NCI-H187 (cell line): ENCODE data around the gene PMP22.
"Not testable (repeated sequence)": the region's sequence is repeated elsewhere in the genome, so short reads cannot be mapped to it uniquely, and the experiment has no call there.

Experiments used
- DNase-seq, 2 experiments: peaks; one replicate each; lab custom pipeline; 2025; lab: John Stamatoyannopoulos, UW

Gene PMP22

DNA sequence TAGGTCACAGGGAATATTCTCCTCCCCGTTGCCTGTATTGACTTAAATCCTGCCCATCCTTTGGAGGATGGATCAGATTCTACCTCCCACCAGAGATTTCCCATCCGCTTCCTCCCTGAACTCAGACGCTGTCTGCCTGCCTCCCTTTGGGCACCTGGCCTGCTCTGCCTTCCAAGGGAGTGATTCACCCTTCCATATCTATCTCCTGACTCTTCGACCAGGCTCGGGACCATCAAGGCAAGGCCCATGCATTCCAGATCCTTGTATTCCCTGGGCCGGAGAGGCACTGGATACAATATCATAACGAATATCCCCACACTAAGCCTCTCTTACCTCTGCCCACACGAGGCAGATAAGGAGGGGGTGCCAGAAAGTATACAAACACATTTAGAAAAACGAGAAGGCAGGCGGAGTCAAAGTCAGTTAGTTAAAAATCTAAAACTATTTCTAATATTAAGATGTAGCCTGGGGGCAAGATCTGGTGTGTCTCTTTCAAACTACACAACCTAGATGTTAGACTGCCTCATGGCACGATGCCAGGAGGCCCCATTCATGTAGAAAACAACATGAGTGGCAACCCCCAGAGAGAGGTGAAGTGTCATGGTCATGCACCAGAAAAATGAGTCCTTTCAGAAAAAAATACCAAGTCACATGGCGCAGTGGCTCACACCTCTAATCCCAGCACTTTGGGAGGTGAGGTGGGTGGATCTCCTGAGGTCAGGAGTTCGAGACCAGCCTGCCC is 9.2 kb downstream of the PMP22 start:
- DNase-seq, result no peak

DNA sequence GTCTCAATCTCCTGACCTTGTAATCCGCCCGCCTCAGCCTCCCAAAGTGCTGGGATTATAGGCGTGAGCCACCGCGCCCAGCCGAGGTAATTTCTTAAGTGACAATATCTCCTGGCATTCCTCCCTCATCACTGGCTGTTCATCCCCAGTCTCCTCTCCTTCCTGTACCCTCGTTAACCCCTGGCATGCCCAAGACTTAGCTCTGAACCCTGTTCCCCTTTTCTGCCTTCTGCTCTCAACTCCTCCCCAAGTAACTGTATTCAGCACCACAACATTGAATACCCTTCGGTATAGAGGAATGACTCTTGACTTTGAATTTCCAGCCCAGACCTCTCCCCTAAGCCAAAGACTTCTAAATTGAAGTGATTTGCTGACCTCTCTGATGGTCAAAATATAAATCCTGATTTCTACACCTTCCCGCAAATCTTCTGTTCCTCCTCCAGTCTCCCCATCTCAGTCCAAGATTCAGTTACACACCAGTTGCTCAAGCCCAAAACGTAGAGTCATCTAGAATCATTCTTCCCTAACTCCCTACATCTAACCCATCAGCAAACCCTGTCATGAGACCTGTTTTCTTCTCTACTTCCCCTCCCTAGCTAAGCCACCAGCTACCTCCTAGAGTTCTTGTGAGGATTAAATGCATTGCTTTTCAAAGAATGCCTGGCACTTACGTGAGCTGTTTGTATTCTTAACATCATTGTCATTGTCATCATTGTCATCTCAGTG is 14.8 kb downstream of the PMP22 start:
- no peak for DNase-seq

DNA sequence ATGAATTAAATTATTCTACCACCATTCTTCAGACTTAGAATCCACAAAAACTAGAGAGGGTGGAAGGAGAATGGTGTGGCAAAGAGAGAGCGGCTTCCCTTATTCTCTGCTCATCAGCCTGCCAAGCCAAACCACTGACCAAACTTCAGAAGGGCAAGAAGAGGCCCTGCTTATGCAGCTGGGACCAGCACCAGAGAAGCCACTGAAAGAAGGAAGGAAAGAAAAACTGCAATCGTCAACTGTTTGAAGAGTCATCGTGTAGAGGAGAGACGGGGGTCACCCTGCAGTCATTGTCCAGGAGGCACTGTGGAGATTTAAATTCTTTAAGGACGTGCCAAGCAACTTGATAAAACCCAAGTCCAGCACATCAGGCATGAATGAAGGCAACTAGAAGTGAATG is 15.6 kb downstream of the PMP22 start:
- DNase-seq, result no peak

DNA sequence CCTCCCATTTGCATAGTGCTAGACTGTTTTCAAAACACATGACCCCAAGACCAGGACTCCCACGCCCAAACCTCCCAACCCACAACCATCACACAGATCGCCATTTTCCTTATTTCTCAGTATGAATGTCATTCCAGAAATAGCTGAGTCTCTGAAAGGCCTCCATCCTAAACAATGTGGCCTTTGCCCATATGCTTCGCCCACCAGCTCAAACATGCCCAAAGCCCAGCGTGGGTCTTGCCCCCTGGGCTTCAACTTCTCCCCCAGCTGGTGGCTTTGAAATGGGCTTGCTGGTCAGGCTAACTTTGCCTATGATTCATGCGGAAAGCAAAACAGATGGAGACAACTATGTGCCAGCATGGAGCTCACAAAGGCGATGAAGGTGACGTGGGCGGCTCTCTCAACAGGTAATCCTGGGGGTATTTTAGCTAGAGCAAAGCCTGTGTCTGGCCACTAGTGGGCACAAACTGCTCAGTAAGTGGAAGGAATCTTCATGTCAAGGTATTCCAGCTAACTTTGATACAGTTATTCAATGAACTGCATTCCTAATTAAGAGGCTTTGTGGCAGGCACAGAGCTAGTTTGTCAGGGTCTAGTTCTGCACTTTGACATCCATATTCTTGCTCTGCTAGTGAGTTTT is 17.1 kb downstream of the PMP22 start:
- DNase-seq, result no peak

DNA sequence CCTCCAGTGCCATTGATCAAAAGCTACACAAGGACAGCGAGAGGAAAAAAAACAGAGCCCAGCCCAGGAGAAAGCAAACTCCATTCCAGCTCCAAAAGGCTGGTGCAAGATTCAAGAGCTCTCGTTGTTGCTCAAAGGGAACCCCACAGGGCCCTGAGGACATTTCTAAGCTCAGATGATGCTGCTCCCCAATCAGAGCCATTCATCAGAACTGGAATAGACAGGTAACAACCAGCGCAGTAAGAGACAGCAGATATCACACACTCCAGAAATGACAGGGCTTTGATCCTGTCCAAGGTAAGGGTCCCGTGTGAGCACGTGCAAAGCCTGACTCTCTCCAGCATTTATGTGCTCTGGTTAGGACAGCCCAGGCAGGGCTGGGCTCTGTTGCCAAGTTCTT is 20.1 kb downstream of the PMP22 start:
- DNase-seq, result no peak

DNA sequence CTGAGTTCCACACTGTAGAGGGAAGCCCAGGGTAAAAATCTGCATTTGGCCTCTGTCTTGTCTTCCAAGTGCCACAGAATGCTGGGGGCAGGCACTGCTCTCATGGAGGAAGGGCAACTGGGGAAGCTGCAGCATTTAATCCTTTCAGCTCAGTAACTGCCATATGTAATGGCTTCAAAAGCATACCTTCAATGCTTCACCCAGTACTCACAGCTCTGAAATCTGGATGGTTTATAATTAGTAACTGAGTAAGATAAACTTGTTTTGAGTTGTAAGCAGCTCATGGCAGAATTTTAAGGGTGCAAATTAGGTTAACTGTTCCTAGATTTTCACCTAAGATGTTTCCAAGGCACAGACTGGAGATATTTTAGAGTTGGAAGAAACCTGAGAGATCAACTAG is 24.5 kb downstream of the PMP22 start:
- no peak for DNase-seq

DNA sequence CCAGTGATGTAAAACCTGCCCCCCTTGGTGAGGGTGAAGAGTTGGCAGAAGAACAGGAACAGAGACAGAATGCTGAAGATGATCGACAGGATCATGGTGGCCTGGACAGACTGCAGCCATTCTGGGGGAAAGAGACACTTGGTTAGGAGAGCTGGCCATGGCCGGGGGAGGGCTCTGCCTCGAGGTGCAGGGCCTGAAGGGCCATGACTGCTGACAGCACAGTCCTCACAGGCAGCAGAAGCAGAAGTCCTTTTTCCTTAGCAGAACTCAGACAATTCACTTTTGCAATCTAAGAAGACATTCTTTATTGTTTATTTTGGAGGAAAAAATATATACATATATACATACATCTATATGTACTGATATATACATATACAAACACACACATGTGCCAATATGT is 25.6 kb downstream of the PMP22 start:
- DNase-seq, result no peak

DNA sequence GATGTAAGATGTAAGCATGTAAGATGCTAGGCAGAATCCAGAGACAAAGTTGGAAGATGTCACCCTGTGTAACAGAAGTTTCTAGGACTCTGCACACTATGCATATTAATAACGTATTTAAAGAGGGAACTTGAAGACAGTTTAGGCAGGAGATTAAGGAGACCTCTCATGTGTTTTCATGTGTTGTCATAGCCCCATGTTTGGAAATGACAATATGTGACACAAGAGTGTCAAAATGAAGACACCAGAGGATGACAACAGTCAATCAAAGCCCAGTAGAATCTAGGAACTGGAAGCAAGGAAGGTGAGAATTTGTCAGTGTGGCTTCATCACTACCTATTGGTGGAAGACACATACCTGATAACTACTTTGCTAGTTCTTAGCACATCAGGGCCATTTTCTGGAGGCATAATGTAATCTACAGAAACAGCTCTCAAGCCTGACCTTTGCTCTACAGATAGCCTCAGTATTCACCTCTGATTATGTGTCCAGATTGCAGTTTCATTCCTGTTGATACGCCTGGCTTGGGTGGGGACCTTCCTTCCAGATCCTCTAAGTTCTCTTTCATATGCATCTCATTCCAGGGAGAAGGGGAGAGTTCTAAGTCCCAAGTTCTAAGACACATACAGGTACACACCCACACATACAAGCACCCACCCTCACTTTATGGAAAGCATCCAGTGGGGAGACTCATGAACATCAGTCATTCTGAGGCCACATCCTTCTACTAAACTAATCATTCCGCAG is 26.3 kb downstream of the PMP22 start:
- no peak for DNase-seq

DNA sequence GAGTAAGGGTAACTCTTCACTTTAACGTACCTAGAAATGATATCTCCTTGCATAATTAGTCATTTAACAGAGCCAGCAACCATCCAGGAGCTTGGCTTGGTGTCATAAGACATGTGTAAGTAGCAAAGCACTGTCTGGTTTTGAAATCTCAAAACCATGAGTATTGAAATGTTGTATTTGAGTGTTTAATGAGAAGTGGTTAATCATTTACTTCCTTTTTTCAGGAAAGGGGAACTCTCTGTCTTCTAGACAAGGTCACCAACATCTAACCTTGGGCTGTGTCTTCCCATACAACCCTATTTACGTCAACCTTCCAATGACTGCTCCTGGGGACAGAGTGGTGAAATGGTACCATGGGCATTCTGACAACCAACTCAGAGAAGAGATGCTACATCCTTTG is 27.1 kb downstream of the PMP22 start:
- no peak for DNase-seq

DNA sequence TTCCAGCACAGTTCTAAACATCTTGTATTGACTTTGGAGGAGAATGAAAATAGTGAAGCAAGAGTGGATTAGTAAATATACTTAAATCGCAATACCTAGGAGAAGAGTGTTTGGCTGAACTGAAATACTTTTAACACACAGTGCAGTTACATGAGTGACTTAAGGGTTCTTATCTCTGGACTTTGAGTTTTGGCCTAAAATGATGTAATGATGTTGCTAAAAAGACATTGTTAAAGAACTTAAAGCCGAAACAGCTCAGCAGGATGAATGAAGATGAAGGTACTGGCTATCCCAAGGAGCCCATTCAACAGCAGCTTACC is 28.1 kb downstream of the PMP22 start:
- no peak for DNase-seq

DNA sequence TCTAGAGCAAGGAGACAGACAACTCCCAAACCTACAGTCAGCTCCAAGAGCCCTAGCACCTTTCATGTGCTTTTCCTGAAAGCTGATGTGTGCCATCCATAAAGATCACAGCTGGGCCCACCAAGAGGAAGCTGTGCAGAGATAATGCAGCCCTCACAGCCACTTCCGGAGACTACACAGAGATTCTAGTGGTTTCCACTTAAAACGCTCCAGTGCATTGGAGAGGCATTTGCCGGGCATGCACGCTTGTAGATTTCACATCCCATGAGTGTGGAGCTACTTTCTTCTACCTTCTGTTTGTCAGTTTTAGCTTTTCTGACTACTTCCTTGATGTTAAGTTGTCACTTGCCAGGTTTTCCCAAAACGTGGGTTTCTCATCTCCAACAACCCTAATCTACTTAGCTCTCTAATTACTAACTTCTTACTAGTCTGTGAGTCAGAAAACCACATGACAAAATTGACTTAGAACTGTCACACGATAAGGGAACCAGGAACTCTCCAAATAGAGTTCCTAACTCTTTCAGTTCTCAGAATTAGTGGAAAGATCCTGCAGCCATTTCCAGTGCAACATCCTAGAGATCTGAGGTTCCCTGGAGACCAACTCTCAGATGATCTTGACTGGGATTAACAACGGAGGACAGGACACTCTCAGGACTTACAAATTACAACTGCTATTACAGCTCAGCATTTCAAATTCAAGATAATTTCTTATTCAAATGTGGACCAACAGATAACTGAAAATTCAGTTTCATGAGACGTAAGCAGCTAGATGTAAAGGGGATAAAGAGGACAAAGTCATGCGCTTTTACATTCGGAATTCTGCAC is 28.6 kb downstream of the PMP22 start:
- DNase-seq, result no peak

DNA sequence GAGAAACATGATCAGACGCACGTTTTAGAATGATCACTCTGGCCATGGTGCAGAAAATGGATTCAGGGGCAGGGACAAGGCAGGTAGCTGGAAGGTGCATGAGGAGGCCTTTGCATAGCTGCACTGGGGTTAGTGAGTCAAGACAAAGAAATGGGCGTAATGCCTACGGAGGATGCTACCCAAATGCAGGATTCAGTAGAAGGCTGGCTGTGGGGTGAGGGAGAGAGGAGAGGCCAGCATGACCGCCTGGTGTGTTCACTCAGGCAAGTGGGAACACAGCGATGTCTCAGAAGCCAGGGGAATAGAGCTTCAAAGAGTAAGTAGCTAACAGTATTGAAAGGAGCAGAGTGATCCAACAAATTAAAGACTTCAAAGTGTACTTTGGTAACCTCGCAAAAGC is 31.2 kb downstream of the PMP22 start:
- no peak for DNase-seq

DNA sequence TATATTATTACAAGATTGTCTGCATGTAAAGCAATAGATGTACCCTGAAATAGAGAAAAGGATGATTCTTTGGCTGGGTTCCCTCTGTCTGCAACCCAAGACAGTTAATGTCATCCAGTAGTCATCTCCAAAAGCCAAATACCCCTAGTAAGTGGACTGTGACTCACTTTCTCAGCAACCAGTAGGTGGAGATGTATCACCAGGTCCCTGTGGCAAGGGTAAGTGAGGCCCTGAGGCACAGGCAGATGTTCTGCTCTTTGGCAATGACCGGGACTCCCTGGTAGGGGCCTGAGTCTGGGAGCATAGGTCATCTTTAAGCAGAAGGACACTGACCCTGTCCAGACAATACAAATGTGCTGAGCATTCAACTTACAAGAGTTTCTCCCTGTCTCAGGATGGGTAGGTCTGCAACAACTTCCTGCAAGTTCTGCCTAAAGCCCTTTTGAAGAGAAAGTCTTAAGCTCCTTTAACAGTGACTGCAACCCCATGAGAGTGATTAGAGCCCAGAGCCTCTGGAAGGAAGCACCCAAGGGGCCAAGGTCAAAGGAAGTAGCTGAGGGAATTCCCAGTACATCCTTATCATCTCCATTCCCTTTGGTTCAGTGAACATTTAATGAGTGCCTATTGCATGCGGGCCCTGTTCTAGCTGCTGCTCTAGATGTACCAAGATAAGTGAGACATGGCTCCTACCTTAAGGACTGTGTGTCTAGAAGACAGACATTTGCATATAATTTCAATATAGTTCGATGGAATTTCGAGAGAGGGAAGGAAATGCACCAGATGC is 31.9 kb downstream of the PMP22 start:
- no peak for DNase-seq

DNA sequence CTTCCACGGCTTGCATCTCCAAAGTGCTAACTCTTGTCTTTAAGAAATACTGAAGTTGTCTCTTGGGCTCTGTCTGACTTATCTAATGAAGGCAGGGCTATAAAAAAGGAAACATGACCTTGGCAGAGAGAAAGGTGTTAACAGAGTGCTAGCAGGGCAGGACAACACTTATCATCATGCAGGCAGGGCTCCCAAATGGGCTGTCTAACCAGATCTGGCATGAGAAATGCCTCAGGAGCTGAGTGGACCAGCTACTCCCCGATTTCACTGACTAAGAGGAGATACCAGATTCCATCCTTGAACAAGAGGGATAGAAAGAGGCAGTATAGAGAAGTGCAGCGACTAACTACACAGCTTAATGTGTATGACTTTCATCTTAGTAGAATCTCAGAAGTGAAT is 32.6 kb downstream of the PMP22 start:
- DNase-seq, result no peak

DNA sequence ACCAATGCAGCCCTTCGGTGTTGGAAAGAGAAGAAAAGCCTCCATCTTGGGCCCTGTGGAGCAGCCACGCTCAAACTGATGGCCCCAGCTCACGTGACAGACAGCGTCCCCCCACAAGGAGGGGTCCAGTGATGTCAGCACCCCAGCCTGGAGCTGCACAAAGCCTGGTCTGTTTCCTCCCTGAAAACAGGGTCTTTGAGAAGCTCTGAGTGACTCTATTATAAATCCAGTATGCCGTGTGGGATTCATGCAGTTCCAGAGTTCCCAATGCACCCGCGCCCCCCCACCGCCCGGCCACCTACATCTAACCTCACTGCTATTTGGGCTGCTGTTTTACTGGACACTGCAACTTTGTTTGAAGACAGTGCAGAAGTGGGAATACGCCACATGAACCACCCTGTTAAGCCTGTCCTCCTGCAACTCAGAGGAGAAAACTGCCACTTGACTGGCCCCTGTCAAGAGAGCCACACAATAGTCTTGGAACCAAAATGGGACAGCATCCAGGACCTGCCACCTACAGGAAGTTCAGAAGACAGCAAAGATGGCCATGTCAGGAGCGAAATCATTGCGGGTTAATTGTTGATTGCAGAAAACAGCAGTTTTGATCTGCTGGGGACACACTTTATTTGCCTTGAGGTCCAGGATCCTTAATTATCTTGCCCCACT is 33.1 kb downstream of the PMP22 start:
- no peak for DNase-seq

DNA sequence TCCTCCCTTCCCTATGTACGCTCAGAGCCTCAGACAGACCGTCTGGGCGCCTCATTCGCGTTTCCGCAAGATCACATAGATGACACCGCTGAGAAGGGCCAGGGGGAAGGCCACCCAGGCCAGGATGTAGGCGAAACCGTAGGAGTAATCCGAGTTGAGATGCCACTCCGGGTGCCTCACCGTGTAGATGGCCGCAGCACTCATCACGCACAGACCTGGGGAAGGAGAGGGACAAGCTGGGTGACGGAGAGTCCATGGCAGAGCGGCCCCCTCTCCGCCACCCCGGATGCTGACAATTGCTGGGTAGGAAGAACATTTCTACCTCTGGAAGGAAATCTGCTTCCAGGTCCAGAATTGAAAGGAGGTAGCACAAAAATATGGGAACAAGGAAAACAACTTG is 34.3 kb downstream of the PMP22 start:
- no peak for DNase-seq

DNA sequence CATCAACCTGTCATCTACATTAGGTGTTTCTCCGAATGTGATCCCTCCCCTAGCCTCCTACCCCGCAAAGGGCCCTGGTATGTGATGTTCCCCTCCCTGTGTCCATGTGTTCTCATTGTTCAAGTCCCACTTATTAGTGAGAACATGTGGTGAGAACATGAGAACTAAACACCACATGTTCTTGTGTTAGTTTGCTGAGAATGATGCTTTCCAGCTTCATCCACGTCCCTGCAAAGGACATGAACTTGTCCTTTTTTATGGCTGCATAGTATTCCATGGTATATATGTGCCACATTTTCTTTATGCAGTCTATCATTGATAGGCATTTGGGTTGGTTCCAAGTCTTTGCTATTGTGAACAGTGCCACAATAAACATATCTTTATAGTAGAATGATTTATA is 43.3 kb downstream of the PMP22 start:
- not testable (repeated sequence) for DNase-seq

DNA sequence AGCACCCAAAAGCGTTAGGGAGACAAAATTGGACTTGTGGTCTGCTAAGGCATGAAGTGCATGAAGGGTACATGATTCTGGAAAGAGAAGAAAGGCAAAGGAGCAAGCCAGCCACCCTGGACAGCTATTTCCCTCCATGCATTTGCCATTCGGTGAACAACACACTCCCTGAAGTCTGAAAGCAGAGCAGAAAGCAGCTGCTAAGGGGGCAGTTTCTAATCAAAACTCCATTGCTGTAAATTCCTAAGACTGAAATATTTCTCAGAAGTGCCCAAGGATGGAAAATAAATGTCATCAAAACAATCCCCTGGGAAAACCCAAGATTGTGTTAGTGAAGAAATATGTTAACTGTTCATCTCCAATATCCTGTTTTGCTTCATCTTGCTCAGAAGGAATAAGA is 44.3 kb downstream of the PMP22 start:
- DNase-seq, result no peak

DNA sequence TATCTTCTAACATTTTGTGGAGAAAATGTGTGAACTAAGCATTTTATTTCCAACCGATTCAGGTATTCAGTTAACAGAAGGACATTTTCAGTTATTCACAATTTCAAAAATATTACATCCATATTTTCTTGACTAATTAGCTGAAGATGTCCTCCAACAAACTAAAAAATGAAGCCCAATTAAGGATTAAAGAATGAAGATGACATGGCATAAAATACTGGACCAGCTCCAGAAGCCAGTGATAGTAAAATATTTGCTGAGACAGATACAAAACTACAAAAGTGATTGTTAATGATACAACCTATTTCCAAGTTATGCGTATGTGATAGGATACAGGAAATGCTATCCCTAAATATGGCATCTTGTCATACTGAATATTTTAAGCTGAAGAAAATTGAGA is 48.6 kb downstream of the PMP22 start:
- no peak for DNase-seq

DNA sequence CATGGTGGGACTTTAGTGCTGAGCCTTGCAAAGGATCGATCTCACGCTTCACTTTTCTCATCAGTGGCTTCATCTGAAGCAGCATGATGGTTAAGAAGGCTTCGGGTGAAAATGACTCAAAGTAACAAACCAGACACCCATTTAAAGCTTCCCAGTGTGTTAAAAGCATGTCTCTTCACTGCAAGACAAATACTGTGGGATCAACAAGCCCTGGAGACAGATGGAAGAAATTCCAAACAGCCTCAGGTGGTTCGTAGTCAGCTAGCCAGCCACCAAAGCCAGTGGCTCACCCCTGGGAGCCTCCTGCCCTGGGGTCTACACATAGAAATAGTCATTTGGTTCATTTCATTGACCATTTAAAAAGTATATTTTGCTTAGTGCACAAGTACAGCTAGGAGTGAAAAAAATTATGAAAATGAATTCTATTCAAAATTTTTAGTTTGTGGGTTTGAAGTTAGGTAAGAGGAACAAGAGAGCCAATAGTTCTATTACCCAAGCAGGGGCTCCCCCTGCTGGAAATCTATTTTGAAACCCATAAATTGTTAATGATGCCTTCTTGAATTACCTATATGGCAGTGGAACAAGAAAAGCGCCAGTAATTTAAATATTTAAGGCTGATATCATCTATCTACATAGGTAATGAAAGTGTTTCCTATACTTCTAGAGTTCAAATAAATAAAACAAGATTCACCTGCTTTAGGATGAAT is 51.6 kb downstream of the PMP22 start:
- DNase-seq, result no peak
